HUES64 (cell line): ENCODE data around the gene RARA.

Experiments used
- H3K27ac ChIP-seq: 2 replicates; pipeline ENCODE4 v1.7.0; 2013; ENCODE audit warnings: low read depth, low read length, inconsistent platforms
- H3K27me3 ChIP-seq: 2 replicates; pipeline ENCODE4 v1.6.1; 2013; ENCODE audit warnings: mild to moderate bottlenecking, low read length; ENCODE audit not compliant: insufficient read depth
- H3K36me3 ChIP-seq: 2 replicates; pipeline ENCODE4 v1.6.1; 2013; ENCODE audit warnings: mild to moderate bottlenecking, low read length; ENCODE audit not compliant: insufficient read depth
- H3K4me1 ChIP-seq: 2 replicates; pipeline ENCODE4 v1.6.1; 2013; ENCODE audit warnings: mild to moderate bottlenecking, low read length, moderate library complexity; ENCODE audit not compliant: insufficient read depth
- H3K4me3 ChIP-seq: 2 replicates; pipeline ENCODE4 v1.5.1; 2013; ENCODE audit warnings: mild to moderate bottlenecking, low read length, moderate library complexity
- H3K9ac ChIP-seq: 2 replicates; pipeline ENCODE4 v1.6.1; 2013; ENCODE audit warnings: mild to moderate bottlenecking, low read depth, low read length
- H3K9me3 ChIP-seq: 2 replicates; pipeline ENCODE4 v1.6.1; 2013; ENCODE audit warnings: low read depth, low read length; ENCODE audit not compliant: insufficient read depth
- WGBS: fragments of 150-250, 120-280 bp; methylation state at CpG from one replicate; pipeline ENCODE4 v1.1.7; 2013; ENCODE audit warnings: missing lambda C conversion rate; 5-methylcytosine and 5-hydroxymethylcytosine counted together

Gene RARA

GRCh38 chr17:40323391-40324381, 14.7 kb downstream of the RARA start:
- no peak overlapping the region for H3K27ac ChIP-seq
- peaks cover 23% of the 10 kb centered on the region; the same call in 1 of the 2 replicates for H3K4me1 ChIP-seq
- no peak overlapping the region for H3K4me3 ChIP-seq
- H3K27me3 ChIP-seq: peaks cover 7% of the 10 kb centered on the region
- H3K36me3 ChIP-seq: no peaks in the 10 kb centered on the region
- no peaks in the 10 kb centered on the region for H3K9me3 ChIP-seq
- no peak overlapping the region for H3K9ac ChIP-seq
- WGBS: 84% methylated on average over 8 of the region's 10 CpGs

DNA sequence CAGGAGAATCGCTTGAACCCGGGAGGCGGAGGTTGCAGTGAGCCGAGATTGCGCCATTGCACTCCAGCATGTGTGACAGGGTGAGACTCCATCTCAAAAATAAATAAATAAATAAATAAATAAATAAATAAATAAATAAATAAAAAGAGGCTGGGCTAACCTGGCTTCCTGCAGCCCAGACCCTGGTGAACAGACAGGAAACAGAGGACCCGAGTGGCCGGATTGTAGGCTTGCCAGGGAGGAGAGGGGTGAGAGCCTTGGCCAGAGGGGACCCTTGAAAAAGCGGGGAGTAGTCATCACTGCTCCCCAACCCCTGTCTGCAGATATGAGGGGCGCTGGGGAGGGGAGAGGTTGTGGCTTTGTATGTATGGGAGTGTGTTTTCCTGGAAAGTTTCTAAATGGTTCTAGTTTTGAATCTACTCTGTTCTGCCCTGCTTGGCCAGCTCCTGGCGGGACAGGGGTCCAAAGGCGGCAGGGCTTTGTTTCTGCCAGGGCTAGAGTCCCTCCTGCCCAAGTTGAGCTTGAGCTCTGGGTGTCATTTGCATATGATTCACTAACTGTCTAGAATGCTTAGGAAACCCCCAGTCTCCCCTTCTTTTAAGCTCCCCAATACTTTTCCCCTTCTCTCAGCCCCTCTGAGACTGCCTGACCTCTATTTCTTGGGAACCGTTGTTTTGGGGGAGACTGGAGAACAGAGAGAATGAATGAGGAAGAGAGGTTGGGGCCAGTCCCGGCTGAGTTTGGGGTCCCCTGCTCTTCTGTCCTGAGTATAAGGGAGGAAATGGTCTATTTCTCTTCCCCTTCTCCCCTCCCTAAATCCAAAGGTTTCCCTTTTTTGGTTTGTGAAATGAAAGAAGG, 16.4 kb downstream of the RARA start:
- no peaks in the 10 kb centered on the region for H3K36me3 ChIP-seq
- no peaks in the 10 kb centered on the region for H3K27me3 ChIP-seq
- H3K9ac ChIP-seq: no peak overlapping the region
- 93% methylated on average over 11 of the region's 13 CpGs for WGBS
- H3K4me1 ChIP-seq: peaks cover 18% of the 10 kb centered on the region; the same call in 1 of the 2 replicates
- no peak overlapping the region for H3K27ac ChIP-seq
- no peak overlapping the region for H3K4me3 ChIP-seq
- no peaks in the 10 kb centered on the region for H3K9me3 ChIP-seq

GRCh38 chr17:40326014-40326831, 17.2 kb downstream of the RARA start:
- WGBS: 91% methylated on average over 16 of the region's 17 CpGs
- Histone ChIP-seq H3K9me3 (no peaks in the 10 kb centered on the region), H3K27me3 (no peaks in the 10 kb centered on the region), H3K36me3 (no peaks in the 10 kb centered on the region), H3K9ac (no peak overlapping the region), H3K4me3 (no peak overlapping the region), H3K4me1 (peaks cover 14% of the 10 kb centered on the region; the same call in 1 of the 2 replicates), H3K27ac (no peak overlapping the region)

GRCh38 chr17:40326832-40327199, 17.8 kb downstream of the RARA start:
- Histone ChIP-seq H3K9me3 (no peaks in the 10 kb centered on the region), H3K36me3 (peaks cover 3% of the 10 kb centered on the region; the same call in 1 of the 2 replicates), H3K4me1 (peaks cover 8% of the 10 kb centered on the region; the same call in 1 of the 2 replicates), H3K9ac (no peak overlapping the region), H3K27ac (no peak overlapping the region), H3K27me3 (no peaks in the 10 kb centered on the region), H3K4me3 (no peak overlapping the region)
- WGBS: 92% methylated on average over 1 of the region's 1 CpG

- Histone ChIP-seq H3K4me3 (no peak overlapping the region), H3K9me3 (no peaks in the 10 kb centered on the region), H3K4me1 (peaks cover 4% of the 10 kb centered on the region; the same call in 1 of the 2 replicates), H3K27ac (no peak overlapping the region), H3K27me3 (no peaks in the 10 kb centered on the region), H3K36me3 (peaks cover 4% of the 10 kb centered on the region; the same call in 1 of the 2 replicates), H3K9ac (no peak overlapping the region)
- WGBS: 90% methylated on average over 4 of the region's 4 CpGs
These were observed 18.3 kb downstream of the RARA start for GRCh38 chr17:40327244-40327729.

DNA sequence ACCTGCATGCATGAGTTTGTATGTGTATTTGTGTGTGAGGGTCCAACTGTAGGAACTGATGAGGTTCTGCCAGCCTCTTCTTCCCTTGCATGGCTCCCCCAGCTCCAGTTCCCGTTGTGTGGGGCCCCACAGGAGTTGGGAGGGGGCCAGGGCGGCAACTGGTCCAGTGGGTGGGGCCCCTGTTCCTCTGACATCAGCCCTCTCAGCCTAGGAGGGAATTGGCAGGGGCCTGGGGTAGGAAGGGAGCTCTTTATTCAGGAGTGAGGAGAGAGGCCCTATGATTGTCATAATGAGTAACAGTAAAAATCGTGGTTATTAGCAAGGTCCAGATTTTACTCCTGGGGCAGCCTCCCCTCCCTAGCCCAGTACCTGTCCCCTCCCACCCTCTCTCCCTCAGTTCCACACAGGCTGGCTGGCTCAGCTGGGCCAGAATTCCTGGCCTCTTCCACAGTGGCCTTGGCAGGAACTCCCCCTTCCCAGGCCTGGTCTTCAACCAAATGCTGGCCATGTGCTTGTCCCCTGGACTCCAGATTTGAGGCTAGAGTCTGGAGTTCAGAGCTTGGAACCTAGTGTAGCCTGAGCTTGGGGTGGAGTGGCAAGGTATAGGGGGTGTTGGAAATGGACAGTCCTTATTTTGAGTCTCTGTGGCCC, 18.9 kb downstream of the RARA start:
- Histone ChIP-seq H3K27me3 (no peaks in the 10 kb centered on the region), H3K4me3 (no peak overlapping the region), H3K36me3 (peaks cover 4% of the 10 kb centered on the region; the same call in 1 of the 2 replicates), H3K27ac (no peak overlapping the region), H3K9ac (no peak overlapping the region), H3K4me1 (no peaks in the 10 kb centered on the region; the same call in 1 of the 2 replicates), H3K9me3 (no peaks in the 10 kb centered on the region)
- 55% methylated on average over 3 of the region's 3 CpGs for WGBS

- no peaks in the 10 kb centered on the region for H3K27me3 ChIP-seq
- no peak overlapping the region for H3K9ac ChIP-seq
- H3K27ac ChIP-seq: no peak overlapping the region
- 93% methylated on average over 2 of the region's 2 CpGs for WGBS
- H3K9me3 ChIP-seq: no peaks in the 10 kb centered on the region
- no peak overlapping the region for H3K4me3 ChIP-seq
- no peaks in the 10 kb centered on the region; the same call in 1 of the 2 replicates for H3K4me1 ChIP-seq
- peaks cover 4% of the 10 kb centered on the region; the same call in 1 of the 2 replicates for H3K36me3 ChIP-seq
These were observed 19.4 kb downstream of the RARA start for GRCh38 chr17:40328386-40328766.

GRCh38 chr17:40329839-40330794, 21.1 kb downstream of the RARA start:
- H3K9me3 ChIP-seq: no peaks in the 10 kb centered on the region
- no peak overlapping the region for H3K27ac ChIP-seq
- no peaks in the 10 kb centered on the region for H3K4me1 ChIP-seq
- H3K27me3 ChIP-seq: peaks cover 8% of the 10 kb centered on the region; the same call in 1 of the 2 replicates
- H3K9ac ChIP-seq: no peak overlapping the region
- WGBS: 77% methylated on average over 11 of the region's 11 CpGs
- peaks cover 4% of the 10 kb centered on the region; the same call in 1 of the 2 replicates for H3K36me3 ChIP-seq
- H3K4me3 ChIP-seq: no peak overlapping the region

DNA sequence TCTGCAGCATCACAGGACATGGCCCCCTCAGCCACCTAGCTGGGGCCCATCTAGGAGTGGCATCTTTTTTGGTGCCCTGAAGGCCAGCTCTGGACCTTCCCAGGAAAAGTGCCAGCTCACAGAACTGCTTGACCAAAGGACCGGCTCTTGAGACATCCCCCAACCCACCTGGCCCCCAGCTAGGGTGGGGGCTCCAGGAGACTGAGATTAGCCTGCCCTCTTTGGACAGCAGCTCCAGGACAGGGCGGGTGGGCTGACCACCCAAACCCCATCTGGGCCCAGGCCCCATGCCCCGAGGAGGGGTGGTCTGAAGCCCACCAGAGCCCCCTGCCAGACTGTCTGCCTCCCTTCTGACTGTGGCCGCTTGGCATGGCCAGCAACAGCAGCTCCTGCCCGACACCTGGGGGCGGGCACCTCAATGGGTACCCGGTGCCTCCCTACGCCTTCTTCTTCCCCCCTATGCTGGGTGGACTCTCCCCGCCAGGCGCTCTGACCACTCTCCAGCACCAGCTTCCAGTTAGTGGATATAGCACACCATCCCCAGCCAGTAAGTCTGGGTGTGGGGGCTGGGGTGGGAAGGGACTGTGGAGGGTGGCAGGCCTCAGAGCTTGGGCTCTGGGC, 22.0 kb downstream of the RARA start:
- peaks cover 4% of the 10 kb centered on the region; the same call in 1 of the 2 replicates for H3K36me3 ChIP-seq
- H3K9me3 ChIP-seq: no peaks in the 10 kb centered on the region
- peaks cover 12% of the 10 kb centered on the region for H3K27me3 ChIP-seq
- WGBS: 93% methylated on average over 9 of the region's 10 CpGs
- H3K4me1 ChIP-seq: no peaks in the 10 kb centered on the region
- no peak overlapping the region for H3K27ac ChIP-seq
- H3K9ac ChIP-seq: no peak overlapping the region
- H3K4me3 ChIP-seq: no peak overlapping the region
